ENCODE measurements around the gene NAALADL2.

NAALADL2 gene

DNA sequence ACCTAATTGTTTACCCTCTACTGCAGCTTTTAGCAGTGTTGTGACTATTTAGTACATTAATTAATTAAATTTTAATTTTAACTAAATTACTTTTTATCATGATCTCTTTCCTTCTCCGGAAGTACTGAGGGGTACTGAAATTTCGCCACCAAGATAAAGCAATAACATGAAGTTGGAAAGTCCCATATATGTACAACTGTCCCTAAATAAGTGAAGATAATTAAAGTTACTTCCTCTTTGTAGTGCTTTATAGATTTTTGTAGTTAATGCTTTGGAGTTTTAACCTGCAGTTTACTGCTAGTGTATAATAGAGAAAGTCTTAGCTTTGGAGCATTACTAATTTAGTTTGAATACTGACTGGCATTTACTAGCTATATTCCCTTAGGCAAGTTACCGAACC is 325.3 kb downstream of the NAALADL2 start:
- TF ChIP-seq, protein P1, sequence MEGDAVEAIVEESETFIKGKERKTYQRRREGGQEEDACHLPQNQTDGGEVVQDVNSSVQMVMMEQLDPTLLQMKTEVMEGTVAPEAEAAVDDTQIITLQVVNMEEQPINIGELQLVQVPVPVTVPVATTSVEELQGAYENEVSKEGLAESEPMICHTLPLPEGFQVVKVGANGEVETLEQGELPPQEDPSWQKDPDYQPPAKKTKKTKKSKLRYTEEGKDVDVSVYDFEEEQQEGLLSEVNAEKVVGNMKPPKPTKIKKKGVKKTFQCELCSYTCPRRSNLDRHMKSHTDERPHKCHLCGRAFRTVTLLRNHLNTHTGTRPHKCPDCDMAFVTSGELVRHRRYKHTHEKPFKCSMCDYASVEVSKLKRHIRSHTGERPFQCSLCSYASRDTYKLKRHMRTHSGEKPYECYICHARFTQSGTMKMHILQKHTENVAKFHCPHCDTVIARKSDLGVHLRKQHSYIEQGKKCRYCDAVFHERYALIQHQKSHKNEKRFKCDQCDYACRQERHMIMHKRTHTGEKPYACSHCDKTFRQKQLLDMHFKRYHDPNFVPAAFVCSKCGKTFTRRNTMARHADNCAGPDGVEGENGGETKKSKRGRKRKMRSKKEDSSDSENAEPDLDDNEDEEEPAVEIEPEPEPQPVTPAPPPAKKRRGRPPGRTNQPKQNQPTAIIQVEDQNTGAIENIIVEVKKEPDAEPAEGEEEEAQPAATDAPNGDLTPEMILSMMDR (conservative IDR thresholded peaks at IDR 0.05) = no peak
- TF ChIP-seq ZFX (IDR thresholded peaks at IDR 0.05) = no peak
- no peak overlapping the region for H3K27ac ChIP-seq

DNA sequence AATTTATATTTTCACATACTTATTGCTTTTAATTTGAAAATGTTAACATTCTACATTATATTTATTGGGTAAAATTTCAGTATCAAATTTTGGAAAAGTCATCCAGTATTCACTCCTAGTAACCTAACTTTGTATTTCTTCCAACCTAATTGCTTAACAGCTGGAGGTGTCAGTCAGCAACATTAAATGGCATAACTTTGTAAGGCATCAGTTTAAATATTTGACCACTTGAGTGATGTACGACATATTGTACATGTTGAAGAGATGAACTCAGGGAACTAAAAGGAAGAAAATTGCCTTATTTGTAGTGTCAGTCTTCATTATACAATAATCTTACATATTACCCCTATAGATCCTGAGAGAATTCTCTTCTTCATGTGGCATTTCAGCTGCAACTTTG is 326.8 kb downstream of the NAALADL2 start:
- TF ChIP-seq, protein P1 (conservative IDR thresholded peaks at IDR 0.05) = no peak
- TF ChIP-seq ZFX (IDR thresholded peaks at IDR 0.05) = no peak
- H3K27ac ChIP-seq = no peak overlapping the region

DNA sequence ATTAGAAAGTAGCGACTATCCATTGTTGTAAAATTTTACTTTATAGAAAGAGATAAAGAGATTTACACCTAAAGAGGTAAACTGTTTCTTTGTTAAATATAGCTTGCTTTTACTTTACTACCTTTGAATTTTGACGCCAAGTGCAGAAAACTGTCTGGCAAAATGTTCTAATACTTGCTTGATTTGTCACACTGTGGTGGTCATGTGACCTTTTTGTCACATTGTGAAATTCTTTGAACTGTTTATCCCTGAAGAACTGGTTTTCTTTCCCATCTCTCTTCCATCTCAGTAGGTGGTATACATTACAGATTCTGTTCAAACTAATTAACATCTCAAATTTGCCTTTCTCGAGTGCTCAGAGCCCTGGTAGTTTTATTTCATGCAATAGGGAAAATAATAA is 327.4 kb downstream of the NAALADL2 start:
- TF ChIP-seq, protein P1 (conservative IDR thresholded peaks at IDR 0.05) = no peak
- no peak for TF ChIP-seq ZFX (IDR thresholded peaks at IDR 0.05)
- H3K27ac ChIP-seq = no peak overlapping the region

DNA sequence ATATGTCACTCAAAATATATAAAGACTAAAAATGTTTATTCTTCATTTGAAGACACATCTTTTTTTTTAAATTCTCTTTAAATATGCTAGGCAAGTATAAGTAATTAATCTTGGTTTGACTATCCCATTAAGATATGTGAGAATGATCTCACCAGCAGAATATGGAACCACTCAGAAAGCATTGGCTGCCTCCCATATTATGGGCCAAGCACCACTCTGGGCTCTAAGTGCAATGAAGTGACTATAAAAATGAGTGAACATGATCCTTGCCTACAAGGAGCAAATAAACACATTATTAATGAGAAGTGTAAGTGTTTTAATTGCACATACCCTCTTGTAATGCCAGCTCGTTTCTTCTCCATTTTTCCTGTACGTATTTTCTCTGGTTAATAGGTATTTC is 328.5 kb downstream of the NAALADL2 start:
- no peak overlapping the region for H3K27ac ChIP-seq
- TF ChIP-seq, protein P1 (conservative IDR thresholded peaks at IDR 0.05) = no peak
- TF ChIP-seq ZFX (IDR thresholded peaks at IDR 0.05) = no peak

DNA sequence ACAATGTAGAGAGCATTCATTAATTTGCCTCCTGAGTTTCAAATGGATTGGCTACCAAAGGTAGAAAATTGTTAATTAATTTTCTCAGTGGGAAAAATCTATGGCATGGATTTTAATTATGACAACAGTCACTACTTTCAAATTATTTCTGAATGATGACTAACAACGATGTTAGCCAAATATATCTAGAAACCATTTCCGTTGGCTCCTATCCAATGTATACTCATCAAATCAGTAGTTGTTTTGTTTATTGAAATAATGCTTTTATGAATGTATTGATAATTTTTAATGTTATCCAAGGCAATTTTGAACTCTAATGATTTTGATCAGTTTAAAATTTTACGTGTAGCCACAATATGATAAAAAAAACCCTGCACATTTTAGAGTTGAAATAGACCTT is 333.4 kb downstream of the NAALADL2 start:
- no peak overlapping the region for H3K27ac ChIP-seq
- no peak for TF ChIP-seq ZFX (IDR thresholded peaks at IDR 0.05)
- TF ChIP-seq, protein P1 (conservative IDR thresholded peaks at IDR 0.05) = no peak

DNA sequence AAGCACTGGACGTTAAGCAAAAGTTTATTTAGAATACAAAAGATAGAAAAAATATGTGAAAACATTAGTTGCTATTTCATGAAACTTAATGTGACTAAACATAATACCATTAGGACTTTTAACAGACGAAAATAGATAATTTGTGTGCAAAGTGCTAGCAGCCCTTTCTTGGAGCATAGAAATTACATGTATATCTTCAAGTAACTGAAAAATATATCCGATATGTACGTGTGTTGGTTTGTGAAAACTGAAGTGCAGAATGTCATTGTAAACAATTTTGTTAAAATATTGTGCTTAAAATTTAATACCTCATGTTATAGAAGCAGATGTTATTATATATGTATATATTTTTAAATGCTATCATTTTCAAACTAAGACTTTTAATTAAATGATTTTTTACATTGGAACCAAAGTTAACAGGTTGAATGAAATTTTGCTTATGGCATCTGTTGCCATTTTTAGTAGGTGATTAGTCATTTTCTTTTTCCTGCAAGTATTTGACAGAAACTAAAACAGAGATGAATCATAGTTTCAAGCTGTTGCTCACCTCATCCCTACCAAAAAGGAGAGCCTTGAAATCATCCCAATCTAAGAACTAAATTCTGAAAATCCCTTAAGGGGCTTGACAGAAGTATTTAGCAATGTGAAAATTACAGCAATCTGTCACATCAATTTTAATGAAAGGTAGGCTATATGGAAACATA is 334.8 kb downstream of the NAALADL2 start:
- no peak overlapping the region for H3K27ac ChIP-seq
- no peak for TF ChIP-seq ZFX (IDR thresholded peaks at IDR 0.05)
- TF ChIP-seq, protein P1 (conservative IDR thresholded peaks at IDR 0.05) = no peak

DNA sequence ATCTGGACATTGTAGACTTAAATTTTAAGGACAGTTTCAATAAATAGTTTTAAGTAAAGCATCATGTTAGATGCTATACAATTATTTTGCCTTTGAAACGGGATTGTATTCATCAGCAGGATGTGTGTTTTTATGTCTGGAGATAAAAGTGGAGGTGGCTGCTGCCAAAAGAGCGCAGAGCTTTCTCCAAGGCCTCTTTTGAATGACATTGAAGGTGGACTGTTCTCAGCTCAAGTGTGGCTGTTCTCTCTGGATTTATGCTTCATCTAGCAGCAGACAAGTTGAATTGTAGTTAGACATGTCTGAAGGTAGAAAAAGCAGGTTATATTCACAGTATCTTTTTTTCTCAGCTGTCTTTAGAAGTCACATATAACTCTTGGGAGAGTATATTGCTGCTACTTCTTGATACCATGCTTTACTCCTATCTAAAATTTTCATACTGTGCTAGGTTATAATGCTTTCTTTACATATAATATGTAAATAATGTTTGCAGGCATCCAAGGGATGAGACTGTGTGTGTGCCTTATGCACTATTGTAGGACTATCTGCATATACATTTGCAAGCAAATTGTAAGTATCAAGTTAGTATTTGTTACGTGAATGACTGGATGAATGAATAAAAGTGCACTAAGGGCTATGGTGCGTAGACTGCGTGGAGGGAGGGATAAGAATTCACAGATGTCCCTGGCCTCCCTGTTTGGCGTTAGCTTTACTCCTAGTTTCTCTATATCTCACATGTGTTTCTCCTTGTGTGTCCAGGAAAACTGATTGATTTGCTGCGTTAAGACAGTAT is 340.1 kb downstream of the NAALADL2 start:
- TF ChIP-seq, protein P1 (conservative IDR thresholded peaks at IDR 0.05) = no peak
- TF ChIP-seq ZFX (IDR thresholded peaks at IDR 0.05) = no peak

More for the DNA sequence above, 340.1 kb downstream of the NAALADL2 start:
- no peak overlapping the region for H3K27ac ChIP-seq
